HS-5 (cell line): Measurements from ENCODE around the gene KLK6.

Source experiments
- DNase-seq: peaks from one replicate; pipeline ENCODE4 v3.0.0-alpha.2; 2012; ENCODE audit warnings: low read depth

The KLK6 gene

GRCh38 chr19:50969413-50969760 lies at the start of gene KLK6:
TSS of gene KLK6 (minus strand) at chr19:50969591. CDS start at chr19:50968104, 1,487 bp downstream.
- DNase-seq = no peak

- DNase-seq = no peak
These were observed 49.6 kb upstream of the KLK6 start for GRCh38 chr19:51018745-51019543.

DNA sequence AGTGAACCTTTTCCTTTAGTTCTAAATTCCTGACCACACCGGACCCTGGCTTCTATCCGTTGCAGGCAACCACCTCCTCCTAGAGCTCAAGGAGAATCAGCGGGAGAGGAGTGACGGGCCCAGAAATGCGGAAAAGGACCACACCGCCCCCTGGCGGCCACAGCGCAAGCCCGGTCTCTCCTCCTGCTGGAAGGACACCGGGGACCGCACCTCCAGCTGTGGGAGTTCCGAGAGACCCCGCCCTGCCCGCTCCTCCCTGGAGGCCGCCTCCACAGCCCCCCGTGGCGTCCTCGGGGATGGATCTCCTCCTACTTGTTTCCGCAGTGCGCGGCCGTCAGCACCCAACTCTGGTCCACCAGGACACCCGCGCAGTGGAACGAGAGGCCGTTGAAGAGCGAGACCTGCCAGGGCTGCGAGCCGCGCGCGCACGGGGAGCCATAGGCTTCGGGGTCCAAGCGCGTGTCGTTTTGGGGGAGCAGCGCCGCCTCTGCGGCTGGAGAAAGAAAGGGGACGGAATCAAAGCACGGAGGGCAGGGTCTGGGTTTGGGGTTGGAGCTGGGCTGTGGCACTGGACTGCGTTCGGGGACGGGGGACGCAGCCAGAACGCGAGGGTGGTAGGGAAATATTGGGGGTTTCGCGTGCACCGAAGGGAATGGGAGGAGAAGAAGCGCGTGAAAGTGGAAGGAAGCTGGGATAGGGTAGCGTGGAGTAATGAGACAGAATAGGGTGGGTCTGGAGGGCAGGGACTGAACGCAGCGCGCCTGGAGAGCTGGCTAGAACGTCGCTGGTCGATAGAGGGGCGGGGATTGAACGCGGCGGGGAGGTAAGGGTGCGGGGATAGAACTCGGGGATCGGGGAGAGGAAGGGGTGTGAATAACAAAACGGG lies 47.6 kb upstream of the KLK6 start:
- DNase-seq = no peak

GRCh38 chr19:51015691-51016267 lies 46.4 kb upstream of the KLK6 start:
- no peak for DNase-seq

- no peak for DNase-seq
These were observed 44.9 kb upstream of the KLK6 start for GRCh38 chr19:51014242-51014641.

DNA sequence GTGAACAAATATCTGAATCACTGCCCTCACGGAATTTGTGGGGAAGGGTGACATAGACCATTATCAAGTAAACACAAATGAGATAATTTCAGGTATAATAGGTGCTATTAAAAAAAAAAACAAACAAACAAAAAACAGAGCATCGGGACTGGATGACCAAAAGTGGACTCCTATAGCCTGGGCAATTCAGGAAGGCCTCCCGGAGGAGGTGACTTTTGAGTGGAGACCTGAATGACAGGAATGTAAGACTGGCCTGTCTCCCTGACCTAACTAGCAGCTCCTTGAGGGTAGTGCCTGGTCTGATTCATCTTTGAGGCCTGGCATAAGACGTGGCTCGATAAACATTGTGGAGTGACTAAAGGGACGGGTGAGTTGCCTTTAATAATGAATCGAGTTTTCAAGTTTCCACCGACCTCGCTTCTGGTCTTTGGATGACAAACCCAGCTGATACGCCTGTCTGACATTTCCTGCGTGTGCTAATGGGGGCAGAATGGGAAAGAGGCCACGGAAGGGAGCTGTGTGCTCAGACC lies 43.3 kb upstream of the KLK6 start:
- DNase-seq = no peak

- no peak for DNase-seq
These were observed 40.8 kb upstream of the KLK6 start for GRCh38 chr19:51010066-51010795.

- no peak for DNase-seq
These were observed 39.9 kb upstream of the KLK6 start for GRCh38 chr19:51009061-51009891.

DNA sequence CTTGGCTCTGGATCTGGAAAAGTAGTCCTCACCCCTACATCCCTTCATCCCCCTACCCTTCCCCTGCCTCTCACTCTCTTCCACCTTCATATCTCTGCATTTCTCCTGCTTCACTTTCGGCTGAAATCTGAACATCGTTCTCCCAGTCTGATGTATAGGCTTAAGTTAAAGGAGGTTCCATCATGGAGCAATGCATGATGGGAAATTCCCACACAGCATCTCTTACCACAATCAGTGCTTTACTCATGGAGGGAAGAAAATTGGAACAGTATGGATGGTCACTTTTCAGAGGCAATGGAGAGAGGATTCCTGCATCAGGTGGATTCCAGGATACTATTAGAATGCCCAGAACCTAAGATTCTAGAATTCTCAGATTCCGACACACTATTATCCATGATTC lies 38.1 kb upstream of the KLK6 start:
- no peak for DNase-seq

DNA sequence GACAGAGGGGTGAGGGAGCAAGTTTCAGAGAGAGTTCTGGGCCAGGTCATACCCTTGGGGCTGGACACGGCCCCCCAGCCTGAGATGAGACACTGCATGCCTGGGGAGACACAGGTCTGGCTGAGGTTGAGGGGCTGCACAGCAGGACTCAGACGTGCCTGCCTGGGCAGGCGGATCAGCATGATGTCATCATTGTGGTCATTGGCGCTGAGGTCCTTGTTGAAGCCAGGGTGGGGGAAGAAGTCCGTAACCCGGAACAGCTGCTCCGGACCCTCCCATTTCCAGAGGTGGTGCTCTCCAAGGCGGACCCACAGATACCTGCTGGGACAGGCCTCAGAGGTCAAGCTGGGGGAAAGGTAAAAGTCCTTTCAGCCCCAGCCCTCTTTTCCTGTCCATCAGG lies 37.0 kb upstream of the KLK6 start:
- no peak for DNase-seq

- DNase-seq = no peak
These were observed 35.9 kb upstream of the KLK6 start for GRCh38 chr19:51005248-51005647.

- no peak for DNase-seq
These were observed 33.9 kb upstream of the KLK6 start for GRCh38 chr19:51003316-51003715.

DNA sequence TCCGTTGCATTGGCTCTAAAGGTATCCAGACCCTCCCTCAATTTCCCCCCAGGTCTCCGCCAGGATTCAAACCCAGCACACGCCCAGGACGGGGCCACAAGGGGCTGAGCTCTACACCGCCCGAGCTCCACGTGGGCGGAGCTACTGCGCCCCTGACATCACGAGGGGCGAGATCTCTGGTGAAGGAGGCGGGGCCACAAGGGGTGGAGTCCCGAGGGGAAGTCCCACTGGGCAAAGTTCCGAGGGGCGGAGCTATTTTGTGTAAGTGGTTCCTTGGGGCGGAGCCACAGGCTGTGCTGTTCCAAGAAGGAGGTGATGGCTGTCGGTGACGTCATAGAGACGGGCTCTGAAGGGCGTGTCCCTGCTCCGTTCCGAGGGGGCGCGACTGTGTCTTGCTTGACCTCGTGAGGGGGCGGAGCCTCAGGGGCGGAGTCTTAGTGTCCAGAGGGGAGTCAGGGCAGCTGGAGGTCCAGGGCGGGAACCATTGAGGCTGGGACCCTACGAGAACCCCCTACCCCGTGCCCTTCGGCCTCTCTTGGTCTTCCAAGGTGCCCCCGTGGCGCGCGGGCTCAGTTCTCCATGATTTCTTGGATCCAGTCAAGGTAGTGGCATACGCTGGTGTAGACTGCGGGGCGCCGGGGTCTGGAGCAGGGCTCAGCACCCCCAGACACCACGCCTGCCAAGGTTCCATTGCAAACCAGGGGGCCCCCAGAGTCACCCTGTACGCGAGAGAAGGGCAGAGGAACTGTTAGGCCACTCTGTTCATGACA lies 33.3 kb upstream of the KLK6 start:
- no peak for DNase-seq

GRCh38 chr19:51002089-51002532 lies 32.7 kb upstream of the KLK6 start:
- no peak for DNase-seq

- DNase-seq = no peak
These were observed 32.1 kb upstream of the KLK6 start, which contains the start of gene KLK8 for GRCh38 chr19:51001515-51001914. TSS of gene KLK8 (minus strand) at chr19:51001604. CDS start at chr19:51001167, 437 bp downstream.

- DNase-seq = no peak
These were observed 31.6 kb upstream of the KLK6 start for GRCh38 chr19:51000981-51001380.

- DNase-seq = no peak
These were observed 31.0 kb upstream of the KLK6 start for GRCh38 chr19:51000426-51000825.

GRCh38 chr19:50998686-50999085 lies 29.3 kb upstream of the KLK6 start:
- no peak for DNase-seq

DNA sequence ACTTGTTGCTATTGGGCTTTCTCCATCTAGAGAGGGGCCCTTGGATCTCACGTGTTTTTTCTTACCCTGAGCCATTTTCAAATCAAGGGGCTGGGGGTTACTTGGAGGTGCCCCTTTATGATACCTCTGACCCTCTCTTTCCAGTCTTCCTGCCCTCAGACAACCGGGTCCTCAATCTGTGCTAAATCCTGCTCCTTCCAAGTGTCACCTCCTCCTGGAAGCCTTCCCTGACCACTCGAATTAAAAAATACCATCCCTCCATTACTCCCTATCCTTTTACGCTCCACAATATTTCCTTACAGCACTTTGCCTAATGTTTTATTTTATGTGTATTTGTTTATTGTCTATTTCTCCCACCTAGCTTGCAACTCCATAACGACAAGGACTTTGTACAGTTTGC lies 28.7 kb upstream of the KLK6 start:
- no peak for DNase-seq

- peak; percentile 3 for DNase-seq
These were observed 24.7 kb upstream of the KLK6 start for GRCh38 chr19:50994129-50994528.
